ENCODE results near the gene COL5A1.

COL5A1 gene

DNA sequence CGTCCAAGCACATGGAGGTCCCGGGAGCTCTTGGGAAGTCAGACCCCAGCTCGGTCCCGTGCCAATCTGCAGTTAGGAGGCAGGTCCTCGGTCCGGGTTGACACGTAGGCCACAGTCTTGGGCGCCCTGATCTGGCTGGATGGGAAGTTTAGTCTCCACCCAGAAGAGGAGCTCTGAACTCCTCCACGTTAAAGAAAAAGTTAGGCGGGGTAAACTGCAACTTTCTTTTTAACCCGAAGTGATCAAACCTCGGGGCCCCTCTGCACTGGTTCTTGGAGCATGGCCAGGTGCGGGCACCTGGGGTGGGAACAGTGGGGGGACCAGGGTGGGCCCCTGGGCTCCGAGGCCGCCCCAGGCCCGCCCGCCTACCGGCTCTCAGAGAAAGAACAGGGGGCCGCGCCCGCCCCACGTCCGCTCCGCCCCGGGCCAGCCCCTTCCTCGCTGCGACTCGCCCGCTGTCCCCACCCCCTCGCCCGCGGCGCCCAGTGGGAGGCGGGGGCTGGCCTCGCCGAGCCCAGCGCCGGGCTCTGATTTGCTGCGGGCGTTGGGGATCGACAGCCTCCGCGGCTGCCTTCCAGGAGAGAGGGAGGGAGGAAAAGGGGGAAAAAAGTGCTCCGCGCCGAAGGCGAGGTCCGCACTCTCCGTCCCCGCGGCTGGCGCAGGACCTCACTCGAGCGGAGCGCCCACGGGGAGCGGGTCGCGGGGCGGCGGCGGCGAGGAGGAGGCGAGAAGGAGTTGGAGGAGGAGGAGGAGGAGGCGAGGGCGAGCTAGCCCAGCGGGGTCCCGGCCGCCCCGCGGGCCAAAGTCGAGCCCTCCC is at the start of gene COL5A1:
TSS of gene COL5A1 (plus strand) at position 631 of the 817 bp plus-strand sequence. CDS start 385 bp downstream, outside the sequence.
- DNase-seq, result peak; percentile 11

DNA sequence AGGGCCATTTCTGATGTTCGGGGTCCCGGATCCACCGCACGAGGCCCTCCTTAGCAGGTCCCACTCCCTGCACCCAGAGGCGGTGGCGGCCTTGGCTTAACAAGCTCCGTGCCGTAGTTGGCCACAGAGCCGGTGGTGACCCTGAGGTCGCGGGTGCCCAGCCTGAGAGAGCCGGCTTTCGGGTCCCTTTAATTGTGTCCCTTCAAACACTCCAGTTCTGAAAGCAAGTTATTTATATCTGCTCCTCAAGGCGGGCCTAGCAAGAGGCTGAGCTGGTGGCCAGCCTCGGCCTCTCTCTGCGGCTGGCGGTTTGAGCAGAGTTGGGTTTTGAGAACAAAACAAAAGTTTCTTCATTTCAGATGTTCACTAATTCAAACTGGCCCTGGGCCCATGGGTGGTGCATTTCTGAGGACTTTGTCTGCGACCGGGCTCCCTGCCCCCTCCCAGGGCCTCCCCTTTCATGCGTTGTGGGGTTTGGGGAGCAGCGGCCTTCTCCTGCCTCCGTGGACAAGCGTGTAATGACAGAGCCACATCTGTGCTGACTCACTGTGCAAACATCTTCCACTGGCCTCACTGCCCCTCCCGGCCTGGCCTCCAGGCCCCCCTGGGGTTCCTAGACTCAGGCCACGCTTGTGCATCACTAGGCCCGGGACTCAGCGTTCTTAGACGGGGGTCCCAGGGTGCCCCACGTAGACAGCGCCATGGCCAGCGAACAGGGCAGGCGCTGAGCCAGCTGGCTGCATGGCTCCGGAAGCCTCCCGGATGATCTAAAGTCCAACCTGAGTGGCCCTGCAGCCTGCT is 49.4 kb upstream of the COL5A1 start:
- no peak for DNase-seq

DNA sequence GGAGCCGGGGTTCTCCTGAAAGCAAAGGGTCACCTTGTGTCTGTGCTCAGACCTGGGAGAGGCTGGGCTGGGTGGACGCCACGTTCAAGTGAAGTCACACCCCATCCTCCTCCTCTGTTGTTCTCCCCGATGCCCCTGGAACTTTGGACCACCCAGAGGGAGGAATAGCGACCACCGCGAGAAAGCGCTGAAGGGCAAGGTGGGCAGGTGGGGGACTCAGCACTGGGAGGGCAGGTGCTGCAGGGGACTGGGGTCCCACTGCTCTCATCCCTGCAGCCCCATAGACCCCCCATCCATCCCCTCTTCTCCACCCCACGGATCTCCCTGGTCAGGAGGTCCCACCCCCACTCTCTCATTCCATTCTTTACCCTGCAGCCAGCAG is 48.8 kb upstream of the COL5A1 start:
- DNase-seq, result no peak

DNA sequence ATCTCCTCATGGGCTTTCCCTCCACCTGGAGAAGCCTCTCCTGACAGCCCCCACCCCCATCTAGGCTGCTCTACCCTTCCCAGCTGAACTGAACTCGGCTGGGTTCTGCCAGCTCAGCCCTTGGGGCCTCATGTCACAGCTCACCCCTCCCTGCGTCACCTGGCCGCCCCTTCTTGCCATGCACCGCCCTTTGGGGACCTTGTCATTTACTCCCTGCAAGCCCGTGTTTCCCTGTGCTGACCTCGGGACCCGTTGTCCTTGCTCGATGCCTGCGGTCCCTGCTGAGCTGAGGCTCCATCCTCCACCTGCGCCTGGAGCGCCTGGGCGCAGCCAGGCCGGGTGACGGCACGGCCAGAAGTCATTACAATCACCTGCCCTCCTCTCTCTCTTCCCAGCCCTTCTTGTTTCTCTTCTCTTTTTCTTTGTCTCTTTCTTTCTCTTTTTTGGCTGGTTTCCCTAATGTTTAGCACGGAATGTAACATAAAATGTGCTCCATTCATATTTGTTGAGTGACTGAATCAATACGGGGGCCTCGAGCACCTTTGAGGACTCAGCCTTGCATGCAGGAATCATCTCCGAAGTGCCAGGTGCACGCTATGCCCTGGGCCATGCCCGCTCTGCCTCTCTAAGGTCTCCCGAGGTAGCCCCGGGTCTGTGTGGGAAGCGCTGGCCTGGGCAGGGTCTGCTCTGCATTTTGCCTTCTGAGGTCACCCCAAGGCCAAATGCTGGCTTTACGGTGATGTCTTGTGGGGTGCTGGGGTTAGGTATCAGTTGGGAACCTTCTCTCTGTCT is 48.1 kb upstream of the COL5A1 start:
- no peak for DNase-seq

DNA sequence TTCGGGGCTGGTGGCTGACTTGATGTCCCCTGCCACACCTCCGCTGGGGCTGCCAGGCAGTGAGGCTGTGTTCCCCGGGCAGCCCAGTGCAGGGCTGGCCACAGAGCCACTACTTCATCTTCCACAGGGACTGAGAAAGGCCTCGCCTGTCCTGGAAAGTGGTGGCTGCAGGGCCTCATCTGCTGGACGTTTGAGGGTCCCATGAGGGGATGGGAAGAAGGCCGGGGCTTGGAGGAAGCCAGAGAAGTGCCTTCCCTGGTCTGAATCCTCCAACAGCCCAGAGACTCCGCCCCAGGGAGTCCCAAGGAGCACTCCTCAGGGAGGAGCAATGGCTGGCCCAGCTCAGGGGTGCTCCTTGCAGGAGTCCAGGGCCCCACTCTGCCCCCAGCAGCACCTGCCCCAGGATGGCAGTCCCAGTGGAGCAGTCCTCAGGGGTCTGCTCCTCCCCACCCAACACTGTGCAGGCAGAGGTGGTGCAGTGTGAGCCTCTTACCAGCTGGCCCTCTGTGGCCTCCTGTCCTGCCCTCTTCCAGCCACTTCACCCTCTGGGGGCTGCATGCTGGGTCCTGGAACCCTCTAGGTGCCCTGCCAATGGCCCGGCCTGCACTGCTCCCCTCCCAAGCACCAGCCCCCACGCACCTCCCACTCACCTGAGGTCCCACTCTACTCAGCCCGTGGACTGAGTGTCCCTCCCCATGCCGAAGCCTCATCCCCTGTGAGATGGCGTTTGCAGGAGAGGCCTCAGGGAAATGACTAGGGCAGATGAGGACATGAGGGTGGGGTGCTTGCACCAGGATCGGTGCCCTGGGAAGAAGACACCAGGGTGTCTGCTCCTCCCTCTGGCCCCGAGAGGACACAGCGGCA is 47.3 kb upstream of the COL5A1 start:
- DNase-seq, result no peak

DNA sequence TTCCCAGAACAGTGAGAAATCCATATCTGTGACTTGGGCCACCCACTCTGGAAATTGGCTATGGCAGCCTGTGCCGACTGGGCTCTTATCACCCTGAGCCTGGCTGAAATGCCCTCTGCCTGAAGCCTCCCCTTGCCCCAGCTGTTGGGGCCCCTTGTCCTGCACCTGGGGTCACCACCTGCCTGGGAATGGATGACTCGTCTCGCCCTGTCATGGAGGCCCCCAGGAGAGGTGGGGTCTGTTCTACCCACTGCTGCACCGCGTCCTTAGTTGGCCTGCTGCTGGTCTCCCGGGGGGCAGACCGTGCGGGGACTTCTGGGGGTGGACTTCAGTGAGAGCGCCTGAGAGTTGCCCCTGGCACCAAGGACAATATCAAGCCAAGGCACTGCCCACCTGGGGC is 46.6 kb upstream of the COL5A1 start:
- no peak for DNase-seq

DNA sequence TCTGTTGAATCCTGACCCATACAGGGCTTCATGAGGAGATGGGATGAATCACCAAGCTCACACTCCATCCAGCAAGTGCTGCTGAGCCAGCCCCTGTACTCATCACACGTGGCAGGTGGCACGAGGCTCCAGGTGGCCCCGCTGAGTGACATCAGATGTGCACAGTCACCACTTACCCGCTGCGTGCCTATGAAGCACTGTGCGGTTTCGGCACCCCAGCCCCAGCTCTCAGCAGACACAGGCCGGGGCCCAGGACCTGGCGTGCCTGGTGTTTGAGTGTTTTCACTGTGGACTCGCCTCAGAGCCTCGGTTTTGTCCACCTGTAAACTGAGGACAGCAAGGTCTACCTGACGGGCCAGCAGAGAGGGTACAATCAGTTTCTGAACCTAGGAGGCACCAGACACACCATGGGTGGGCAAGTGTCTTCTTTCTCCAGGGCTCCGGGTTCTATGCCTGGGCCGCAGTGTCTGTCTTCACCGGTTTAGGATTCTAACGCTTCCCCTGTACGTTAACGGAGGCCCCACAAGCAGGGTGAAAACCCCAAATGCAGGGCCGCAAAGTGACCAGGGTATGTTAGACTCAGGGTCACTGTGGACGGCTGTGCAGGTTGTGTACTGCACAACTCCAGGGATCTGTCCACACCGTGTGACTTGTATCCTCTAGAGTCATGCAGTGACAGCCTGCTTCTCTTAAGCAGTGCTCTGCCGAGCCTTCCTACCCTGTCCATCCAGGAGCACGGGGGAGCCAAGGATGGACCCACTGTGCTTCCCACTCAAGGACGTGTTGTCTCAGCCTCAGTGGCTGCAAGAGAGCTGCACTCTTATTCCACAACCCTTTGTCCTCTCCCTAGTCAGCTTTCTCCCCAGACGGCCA is 44.3 kb upstream of the COL5A1 start:
- no peak for DNase-seq

DNA sequence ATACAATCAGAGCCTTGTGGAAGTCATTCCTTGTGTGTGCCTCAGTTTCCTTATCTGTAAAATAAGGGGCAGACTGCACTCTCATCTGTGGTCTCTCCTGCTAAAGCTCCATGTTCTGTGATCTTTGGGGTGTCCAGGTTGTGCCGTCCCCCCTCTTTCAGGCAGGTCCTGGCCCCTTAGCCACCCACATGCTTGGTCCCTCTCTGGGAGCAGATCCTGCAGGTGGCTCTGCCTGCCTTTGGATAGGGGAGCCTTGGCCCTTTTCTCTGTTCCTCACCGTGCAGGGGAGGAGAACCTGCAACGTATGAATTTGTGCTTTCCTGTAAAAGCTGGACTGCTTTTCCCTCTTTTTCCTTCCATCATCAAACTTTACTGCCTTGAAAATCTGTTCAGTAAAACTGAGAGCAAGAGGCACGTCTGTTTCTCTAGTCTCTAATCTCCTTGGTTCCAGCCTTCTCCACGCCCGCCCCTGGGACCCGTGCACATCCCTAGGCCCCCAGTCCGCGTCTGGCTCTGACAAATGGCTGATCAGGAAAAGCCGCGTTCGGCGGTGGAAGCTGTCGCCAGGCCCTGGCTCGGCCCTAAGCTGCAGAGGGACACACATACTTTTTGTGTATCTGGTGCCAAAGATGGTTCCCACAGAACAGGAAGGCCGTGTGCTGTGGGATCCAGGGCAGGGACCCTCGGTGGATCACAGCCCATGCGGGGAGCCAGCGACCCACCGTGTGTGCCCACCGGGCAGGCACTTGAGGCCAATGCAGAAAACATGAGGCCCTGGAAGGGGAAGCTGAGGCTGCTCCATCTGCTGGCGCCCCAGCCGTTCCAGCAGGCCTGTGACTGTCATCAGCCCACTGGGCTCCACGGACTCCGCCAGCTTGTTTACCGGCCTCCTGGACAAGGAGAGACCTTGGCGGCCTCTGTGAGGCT is 43.4 kb upstream of the COL5A1 start:
- no peak for DNase-seq

DNA sequence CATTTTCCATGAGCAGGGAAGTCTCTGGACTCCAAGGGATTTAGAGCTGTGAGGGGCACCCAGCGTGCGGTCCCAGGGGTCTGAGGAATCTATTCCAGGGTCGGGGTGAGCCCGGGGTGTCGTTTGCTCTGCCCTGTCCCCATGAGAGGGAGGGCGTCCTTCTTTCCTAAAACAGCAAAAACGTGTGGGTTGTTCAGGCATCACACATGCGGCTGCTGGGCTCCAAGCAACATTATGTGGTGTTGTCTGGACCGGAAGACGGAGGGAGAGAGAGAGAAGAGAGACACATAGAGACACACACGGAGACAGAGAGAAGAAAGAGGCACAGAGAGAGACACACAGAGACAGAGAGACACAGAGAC is 42.7 kb upstream of the COL5A1 start:
- DNase-seq, result no peak

DNA sequence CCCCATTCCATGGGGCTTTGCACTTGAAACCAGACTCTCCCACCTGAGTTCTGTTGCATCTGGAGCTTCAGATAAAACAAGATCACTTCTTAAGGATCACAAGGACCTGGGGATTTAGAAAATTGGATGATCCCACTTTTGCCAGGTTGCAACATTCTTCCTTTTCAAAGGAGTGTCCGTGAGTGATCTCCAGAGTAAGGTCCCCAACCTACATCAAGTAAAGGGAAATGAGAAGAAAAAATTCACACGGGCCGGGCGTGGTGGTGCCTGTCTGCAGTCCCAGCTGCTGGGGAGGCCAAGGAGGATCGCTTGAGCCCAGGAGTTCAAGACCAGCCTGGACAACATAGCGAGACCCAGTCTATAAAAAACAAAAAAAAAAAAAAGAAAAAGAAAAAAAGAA is 41.2 kb upstream of the COL5A1 start:
- DNase-seq, result no peak

DNA sequence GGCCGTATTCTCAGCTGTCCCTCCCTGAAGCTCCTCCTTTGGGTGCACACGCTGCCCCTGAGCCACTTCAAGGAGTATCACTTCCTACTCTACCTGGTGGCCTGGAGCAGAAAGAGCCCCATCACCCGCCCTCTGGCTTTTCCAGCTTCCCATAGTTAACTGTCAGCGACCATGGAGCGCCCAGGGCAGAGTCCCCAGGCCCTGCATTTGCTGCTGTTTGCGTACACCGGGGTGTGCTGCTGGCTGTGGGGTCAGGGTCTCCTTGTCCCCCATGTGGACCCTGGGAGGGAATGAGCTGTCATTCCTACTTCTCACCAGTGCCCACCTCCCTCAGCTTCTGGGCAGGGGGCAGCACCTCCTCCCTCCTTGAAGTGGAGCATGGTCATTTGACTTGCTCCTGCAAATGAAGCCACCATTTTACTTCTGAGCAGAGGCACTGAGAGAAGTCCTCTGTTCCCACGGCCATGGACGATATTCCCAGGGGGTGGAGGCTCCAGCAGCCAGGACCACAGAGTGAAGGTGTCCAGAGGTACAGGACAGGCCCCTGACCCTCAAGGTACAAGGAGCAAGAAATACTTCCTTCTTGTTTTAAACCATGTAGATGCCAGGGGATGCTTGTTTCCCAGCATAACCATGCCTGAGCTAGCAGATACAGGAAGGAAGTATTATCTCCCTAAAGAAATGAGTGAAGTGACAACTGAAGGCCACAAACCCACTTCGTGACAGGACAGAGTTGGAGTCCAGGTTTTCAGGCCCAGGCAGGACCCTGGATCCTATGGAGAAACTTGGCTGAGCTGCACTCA is 40.6 kb upstream of the COL5A1 start:
- no peak for DNase-seq

DNA sequence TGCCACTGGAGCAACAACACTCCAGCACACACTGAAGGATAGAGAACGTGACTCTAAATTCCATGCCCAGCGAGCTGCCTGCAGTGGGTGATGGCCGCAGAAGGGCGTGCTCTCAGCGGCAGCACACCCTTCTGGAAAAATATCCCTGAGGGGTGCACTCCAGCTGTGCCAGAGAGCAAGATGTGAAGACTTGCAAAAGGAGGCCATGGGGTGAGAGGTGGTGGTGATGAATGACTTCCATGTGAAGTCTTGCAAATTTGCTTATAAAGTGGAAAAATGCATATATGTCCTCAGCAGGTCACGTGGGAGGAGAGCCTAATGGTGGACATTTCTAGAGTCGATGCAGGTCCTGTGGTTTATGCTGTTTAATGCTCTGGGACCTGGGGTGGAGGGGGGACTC is 39.8 kb upstream of the COL5A1 start:
- no peak for DNase-seq

DNA sequence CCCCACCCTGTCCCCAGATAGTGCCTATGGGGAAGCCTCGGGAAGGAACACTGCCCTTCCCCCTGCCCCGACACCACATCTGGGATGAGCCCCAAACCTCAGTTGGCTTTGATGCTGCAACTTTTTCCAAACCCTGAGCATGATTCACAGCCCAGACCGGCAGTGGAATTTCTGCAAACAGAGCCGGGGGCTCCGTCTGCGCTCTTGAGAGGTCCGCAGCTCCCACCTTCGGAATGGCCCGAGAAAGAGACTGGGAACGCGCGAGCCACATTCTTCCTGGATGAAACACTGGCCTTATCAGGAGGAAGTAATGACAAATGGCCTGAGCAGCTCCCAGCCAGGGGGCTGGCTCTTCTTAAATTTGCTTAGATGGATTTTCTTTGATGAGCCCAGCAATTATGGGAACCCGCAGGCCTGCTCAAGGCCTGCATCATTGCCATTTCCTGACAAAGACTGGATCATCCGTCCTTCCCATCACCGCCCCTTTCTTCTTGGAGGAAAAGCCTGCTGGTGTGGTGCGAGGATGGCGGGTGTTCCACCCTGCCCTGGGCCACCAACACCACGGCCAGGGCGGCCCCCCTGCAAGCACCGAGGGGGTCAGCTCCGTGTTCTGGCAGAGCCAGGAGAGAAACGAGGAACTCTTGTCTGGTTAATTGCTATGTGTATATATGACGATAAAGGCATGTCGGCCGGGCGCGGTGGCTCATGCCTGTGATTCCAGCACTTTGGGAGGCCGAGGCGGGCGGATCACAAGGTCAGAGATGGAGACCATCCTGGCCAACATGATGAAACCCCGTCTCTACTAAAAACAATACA is 38.8 kb upstream of the COL5A1 start:
- no peak for DNase-seq

DNA sequence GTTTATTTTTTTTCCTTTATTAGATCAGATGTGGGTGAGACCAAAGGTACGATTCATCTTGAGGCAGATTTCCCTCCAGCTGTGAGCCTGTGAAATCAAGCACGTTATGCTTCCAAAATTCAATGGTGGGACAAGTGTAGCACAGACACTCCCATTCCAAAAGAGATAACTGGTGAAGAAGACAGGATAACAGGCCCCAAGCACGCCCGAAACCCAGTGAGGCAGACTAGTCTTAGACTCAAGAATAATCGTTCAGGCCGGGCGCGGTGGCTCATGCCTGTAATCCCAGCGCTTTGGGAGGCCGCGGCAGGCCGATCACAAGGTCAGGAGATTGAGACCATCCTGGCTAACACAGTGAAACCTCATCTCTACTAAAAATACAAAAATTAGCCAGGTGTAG is 36.8 kb upstream of the COL5A1 start:
- no peak for DNase-seq

DNA sequence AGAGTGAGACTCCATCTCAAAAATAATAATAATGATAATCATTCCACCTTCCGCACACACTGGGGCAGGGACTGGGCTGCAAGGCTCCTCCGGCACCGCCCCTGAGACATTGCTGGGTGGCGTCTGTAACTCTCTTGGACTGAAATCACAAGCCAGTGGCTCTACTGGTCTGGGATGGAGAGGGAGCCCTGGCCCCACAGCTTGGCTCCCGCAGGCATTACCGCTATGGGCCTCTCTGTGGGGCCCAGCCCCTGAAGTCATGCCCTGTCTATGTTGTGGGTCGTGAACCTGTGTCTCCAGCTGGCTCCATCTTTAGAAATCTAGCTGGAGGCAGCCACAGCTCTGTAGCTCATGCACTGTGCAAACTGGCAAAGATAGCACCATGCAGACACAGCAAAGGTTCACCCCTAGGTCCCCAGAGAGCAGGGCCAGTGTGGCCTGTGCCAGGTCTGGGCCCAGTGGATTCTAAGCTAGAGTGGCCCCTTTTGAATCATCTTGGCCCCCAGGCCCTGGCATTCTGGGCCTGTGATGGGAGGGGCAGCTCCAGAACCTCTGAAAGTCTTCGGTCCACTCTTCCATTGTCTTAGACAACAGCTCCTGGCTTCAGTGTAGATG is 36.1 kb upstream of the COL5A1 start:
- no peak for DNase-seq

DNA sequence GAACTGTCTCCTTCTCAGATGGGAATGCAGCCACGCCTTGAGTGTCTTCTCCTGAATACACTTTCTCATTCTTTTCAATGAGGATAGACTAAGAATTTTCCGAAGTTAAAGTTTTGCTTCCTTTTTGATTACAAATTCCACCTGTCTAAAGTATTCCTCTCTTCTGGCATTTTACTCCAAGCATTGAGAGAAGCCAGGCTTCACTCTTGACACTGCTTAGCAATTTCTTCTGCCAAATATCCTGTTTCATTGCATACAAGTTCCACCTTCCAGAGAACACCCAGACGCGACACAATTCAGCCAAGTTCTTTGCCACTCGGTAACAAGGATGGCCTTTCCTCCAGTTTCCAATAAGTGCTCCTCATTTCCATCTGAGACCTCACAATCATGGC is 35.6 kb upstream of the COL5A1 start:
- no peak for DNase-seq

DNA sequence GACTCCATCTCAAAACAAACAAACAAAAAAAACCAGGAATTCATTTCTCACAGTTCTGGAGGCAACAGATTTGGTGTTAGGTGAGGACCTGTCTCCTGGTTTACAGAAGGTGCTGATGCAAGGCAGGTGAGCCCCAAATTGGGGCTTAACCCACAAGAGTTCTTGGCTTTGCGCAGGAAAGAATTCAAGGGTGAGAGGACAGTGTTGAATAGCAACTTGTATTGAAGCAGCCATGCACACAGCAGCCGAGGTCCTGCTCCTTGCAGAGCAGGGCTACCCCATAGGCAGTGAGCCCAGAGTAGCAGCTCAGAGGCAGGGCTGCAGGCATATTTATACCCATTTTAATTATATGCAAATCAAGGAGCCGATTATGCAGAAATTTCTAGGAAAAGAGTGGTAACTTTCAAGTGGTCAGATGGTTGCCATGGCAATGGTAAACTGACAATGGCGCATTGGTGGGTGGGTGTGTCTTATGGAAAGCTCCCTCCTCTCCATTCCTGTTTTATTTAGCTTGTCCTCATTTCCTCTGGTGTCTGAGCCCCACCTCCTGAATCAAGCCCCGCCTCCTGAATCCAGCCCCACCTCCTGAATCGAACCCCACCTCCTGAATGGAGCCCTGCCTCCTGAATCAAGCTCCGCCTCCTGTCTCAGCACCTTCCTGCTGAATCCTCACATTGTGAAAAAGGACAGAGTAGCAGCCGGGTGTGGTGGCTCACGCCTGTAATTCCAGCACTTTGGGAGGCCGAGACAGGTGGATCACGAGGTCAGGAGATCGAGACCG is 34.5 kb upstream of the COL5A1 start:
- DNase-seq, result no peak
